Karpas-422 (cell line): ENCODE data around the gene ERBB4. TPM values are rescaled to one million over a fixed set of nuclear protein-coding genes. Genes with fewer than 3 reads are reported as not detected.

Source experiments
- DNase-seq: peaks from one replicate; pipeline ENCODE4 v3.0.0-alpha.2; 2015
- H2AFZ ChIP-seq: fragments of 200-600 bp; sonication (generic); 2 replicates; pipeline ENCODE4 v1.6.1; 2014; ENCODE audit warnings: antibody characterized with exemption, low read length, mixed read lengths
- H3K27ac ChIP-seq: fragments of 200-600 bp; sonication (generic); 2 replicates; pipeline ENCODE4 v1.5.1; 2014; ENCODE audit warnings: mild to moderate bottlenecking, low read length, moderate library complexity
- H3K27me3 ChIP-seq: fragments of 200-600 bp; sonication (generic); 2 replicates; pipeline ENCODE4 v1.6.1; 2014; ENCODE audit warnings: low read length, mixed read lengths
- H3K36me3 ChIP-seq: fragments of 200-600 bp; sonication (generic); 2 replicates; pipeline ENCODE4 v1.6.1; 2014; ENCODE audit warnings: low read length, mixed read lengths; ENCODE audit not compliant: insufficient read depth
- H3K4me1 ChIP-seq: fragments of 200-600 bp; sonication (generic); 2 replicates; pipeline ENCODE4 v1.6.1; 2014; ENCODE audit warnings: mild to moderate bottlenecking, low read length, mixed read lengths
- H3K4me2 ChIP-seq: fragments of 200-600 bp; sonication (generic); 2 replicates; pipeline ENCODE4 v1.6.1; 2014; ENCODE audit warnings: low read length, low read depth, mild to moderate bottlenecking; ENCODE audit not compliant: poor library complexity, severe bottlenecking
- H3K4me3 ChIP-seq: fragments of 200-600 bp; sonication (generic); 2 replicates; pipeline ENCODE4 v1.5.1; 2014; ENCODE audit warnings: mild to moderate bottlenecking, antibody characterized with exemption, low read length, mixed read lengths
- H3K79me2 ChIP-seq: fragments of 200-600 bp; sonication (generic); 2 replicates; pipeline ENCODE4 v1.6.1; 2014; ENCODE audit warnings: mild to moderate bottlenecking, low read length, mixed read lengths
- H3K9ac ChIP-seq: fragments of 200-600 bp; sonication (generic); 2 replicates; pipeline ENCODE4 v1.6.0; 2014; ENCODE audit warnings: low read length
- H3K9me2 ChIP-seq: fragments of 200-600 bp; sonication (generic), shearing (Covaris generic); replicated peaks from 2 replicates; pipeline ENCODE4 v1.6.0; 2014; ENCODE audit warnings: mild to moderate bottlenecking, low read length, moderate library complexity; ENCODE audit not compliant: insufficient read depth
- H3K9me3 ChIP-seq: fragments of 300-700, 200-600 bp; sonication (generic); 2 replicates; pipeline ENCODE4 v1.6.1; 2014; ENCODE audit warnings: low read length, mixed read lengths
- H4K20me1 ChIP-seq: fragments of 200-600 bp; sonication (generic); 2 replicates; pipeline ENCODE4 v1.6.1; 2014; ENCODE audit warnings: mild to moderate bottlenecking, antibody characterized with exemption, low read length, low read depth; ENCODE audit not compliant: insufficient read depth
- total RNA-seq: library from RNA; depleted of rRNA; stranded (reverse); fragments of >200 nt; shearing (Covaris generic); gene quantifications from 2 replicates; pipeline ENCODE4 v1.2.3, GENCODE V29; 2014; ENCODE audit warnings: low replicate concordance

The ERBB4 gene
- total RNA-seq, 1 experiment from 2014 or later = not detected

DNA sequence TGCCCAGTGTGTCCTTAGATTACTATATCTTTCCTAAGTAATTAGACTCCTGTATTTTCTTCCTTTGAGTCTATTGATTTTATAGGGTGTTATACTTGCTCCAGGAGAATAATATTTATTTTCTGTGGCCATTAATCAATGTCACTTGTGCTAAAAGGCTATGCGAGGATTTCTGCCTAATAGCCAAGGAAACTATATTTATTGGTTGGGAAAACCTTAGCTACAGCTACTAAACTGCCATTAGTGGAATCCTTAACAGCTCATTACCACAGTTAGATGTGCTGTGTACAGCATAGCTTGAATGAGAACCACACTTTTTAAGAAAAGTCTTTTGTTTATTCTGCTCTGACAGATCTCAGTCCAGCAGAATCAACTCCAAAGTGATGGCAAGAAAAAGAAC, 537.3 kb downstream of the ERBB4 start:
- DNase-seq = no peak
- Histone ChIP-seq H3K79me2 (no peaks in the 10 kb centered on the region), H3K4me1 (no peaks in the 10 kb centered on the region), H3K27ac (no peak overlapping the region), H3K9me3 (peaks cover 14% of the 10 kb centered on the region), H3K27me3 (no peaks in the 10 kb centered on the region), H3K9me2 (no peaks in the 10 kb centered on the region), H2AFZ (no peak overlapping the region), H4K20me1 (no peaks in the 10 kb centered on the region), H3K4me2 (no peak overlapping the region), H3K9ac (no peak overlapping the region), H3K4me3 (no peak overlapping the region), H3K36me3 (no peaks in the 10 kb centered on the region)

DNA sequence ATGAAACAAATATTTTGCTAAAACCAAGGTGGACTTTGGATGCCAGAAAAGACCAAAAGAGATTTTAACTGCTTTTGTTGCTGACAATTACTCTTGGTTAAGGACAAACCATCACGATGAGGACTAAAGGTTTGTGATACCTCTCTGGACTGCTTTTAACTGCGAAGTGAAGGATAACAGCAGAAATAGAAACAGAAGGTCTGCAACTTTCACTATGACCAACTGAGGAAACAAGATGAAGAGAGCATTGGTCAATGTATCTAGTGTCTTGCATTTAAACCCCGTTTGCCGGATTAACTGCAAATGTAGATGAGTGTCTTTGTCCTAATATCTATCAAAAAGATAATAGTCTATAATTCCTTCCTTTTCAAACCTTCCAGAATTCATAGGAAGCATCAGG, 541.7 kb downstream of the ERBB4 start:
- Histone ChIP-seq H3K4me3 (no peak overlapping the region), H3K9me3 (peaks cover 17% of the 10 kb centered on the region), H3K4me1 (no peaks in the 10 kb centered on the region), H3K9me2 (no peaks in the 10 kb centered on the region), H2AFZ (no peak overlapping the region), H3K27ac (no peak overlapping the region), H3K36me3 (no peaks in the 10 kb centered on the region), H3K27me3 (no peaks in the 10 kb centered on the region), H3K9ac (no peak overlapping the region), H3K79me2 (no peaks in the 10 kb centered on the region), H4K20me1 (no peaks in the 10 kb centered on the region), H3K4me2 (no peak overlapping the region)
- DNase-seq = no peak

DNA sequence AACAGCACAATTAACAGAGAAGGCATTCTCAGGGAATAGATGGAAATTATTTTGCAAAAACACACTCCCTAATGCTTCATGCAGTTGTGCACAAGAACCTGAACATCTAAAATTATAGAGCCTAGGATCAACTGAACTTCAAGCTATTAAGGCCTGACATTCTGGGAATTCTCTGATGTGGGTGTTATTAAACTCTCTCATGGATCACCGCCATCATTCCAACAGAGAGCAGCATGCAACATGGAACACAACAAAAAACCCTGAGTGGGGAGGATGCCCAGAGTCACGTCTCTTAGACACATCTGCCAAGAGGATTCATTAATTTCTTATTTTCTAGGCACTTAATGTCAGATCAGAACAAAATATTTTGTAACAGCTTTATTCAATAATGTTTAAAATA, 543.8 kb downstream of the ERBB4 start:
- H2AFZ ChIP-seq = no peak overlapping the region
- H3K9me3 ChIP-seq = peaks cover 9% of the 10 kb centered on the region; the same call in 1 of the 2 replicates
- no peaks in the 10 kb centered on the region for H4K20me1 ChIP-seq
- no peaks in the 10 kb centered on the region for H3K79me2 ChIP-seq
- no peak overlapping the region for H3K27ac ChIP-seq
- no peak for DNase-seq
- no peak overlapping the region for H3K4me3 ChIP-seq
- no peaks in the 10 kb centered on the region for H3K36me3 ChIP-seq
- H3K9ac ChIP-seq = no peak overlapping the region
- no peaks in the 10 kb centered on the region for H3K27me3 ChIP-seq
- no peaks in the 10 kb centered on the region for H3K4me1 ChIP-seq
- no peaks in the 10 kb centered on the region for H3K9me2 ChIP-seq
- no peak overlapping the region for H3K4me2 ChIP-seq

DNA sequence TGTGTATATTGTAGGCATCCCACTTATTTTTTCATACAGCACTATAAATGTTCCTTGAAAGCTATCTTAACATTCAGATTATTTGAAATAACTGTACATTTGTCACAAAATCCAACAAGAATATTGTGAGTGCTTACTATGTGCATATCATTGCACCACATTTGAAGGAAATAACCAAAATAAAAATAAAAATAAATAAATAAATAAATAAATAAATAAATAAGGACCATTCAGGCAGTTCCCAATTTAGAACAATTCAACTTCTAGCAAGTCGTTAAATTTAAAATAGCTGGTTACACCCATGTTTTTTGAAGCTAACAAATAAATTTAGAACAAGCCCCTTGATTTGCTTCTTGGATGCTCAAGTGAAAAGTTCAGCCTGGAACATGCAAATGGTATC, 548.3 kb downstream of the ERBB4 start:
- H3K9me3 ChIP-seq = peaks cover 14% of the 10 kb centered on the region; the same call in 1 of the 2 replicates
- H2AFZ ChIP-seq = no peak overlapping the region
- H3K4me3 ChIP-seq = no peak overlapping the region
- no peaks in the 10 kb centered on the region for H3K27me3 ChIP-seq
- H3K36me3 ChIP-seq = no peaks in the 10 kb centered on the region
- H3K9me2 ChIP-seq = no peaks in the 10 kb centered on the region
- no peak for DNase-seq
- H4K20me1 ChIP-seq = no peaks in the 10 kb centered on the region
- H3K27ac ChIP-seq = no peak overlapping the region
- H3K79me2 ChIP-seq = no peaks in the 10 kb centered on the region
- no peaks in the 10 kb centered on the region for H3K4me1 ChIP-seq
- no peak overlapping the region for H3K9ac ChIP-seq
- H3K4me2 ChIP-seq = no peak overlapping the region

DNA sequence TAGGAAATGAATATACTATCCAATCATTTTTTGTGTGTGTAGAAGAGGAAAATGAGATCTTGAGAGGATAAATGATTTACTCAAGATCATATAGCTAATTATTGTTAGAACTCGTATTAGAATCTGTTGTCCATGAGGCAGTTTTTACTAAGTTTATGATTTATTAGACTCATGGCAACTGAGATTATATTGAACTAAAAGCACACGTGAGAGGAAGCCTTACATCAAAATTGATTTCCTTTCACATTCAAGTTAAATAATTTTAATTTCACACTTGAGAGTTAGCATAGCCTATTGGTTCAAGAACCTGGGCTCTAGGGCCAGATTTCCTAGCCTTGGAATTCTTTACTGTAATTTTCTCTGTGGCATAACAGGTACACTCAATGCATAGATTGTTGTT, 552.3 kb downstream of the ERBB4 start:
- Histone ChIP-seq H3K4me3 (no peak overlapping the region), H3K9me2 (no peaks in the 10 kb centered on the region), H3K4me2 (no peak overlapping the region), H3K79me2 (no peaks in the 10 kb centered on the region), H3K27ac (no peak overlapping the region), H3K27me3 (no peaks in the 10 kb centered on the region), H2AFZ (no peak overlapping the region), H3K9ac (no peak overlapping the region), H4K20me1 (no peaks in the 10 kb centered on the region), H3K9me3 (peaks cover 16% of the 10 kb centered on the region; the same call in 1 of the 2 replicates), H3K4me1 (no peaks in the 10 kb centered on the region), H3K36me3 (no peaks in the 10 kb centered on the region)
- DNase-seq = no peak

DNA sequence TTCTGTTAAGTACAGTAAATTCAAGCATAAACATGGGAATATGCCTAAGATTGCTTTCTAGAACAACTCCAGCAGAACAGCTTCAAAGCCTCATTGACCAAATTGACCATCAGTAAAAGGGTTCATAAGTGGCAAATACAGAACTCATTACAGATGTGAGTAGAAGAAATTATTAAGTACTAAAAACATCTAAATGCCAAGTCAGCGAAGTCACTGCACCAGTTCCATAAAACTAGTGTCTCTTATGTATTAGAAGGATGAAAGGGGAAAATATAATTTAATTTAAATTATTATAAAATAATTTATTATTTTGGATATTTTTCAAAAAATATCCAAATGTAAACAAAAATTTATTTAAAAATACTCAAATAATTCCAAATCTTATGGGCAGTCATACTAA, 553.2 kb downstream of the ERBB4 start:
- no peak overlapping the region for H3K27ac ChIP-seq
- no peaks in the 10 kb centered on the region for H3K9me2 ChIP-seq
- no peaks in the 10 kb centered on the region for H3K4me1 ChIP-seq
- no peak overlapping the region for H2AFZ ChIP-seq
- no peaks in the 10 kb centered on the region for H3K79me2 ChIP-seq
- no peak overlapping the region for H3K9ac ChIP-seq
- no peaks in the 10 kb centered on the region for H3K36me3 ChIP-seq
- no peak for DNase-seq
- H3K4me3 ChIP-seq = no peak overlapping the region
- peaks cover 22% of the 10 kb centered on the region; the same call in 1 of the 2 replicates for H3K9me3 ChIP-seq
- no peaks in the 10 kb centered on the region for H3K27me3 ChIP-seq
- H4K20me1 ChIP-seq = no peaks in the 10 kb centered on the region
- no peak overlapping the region for H3K4me2 ChIP-seq

DNA sequence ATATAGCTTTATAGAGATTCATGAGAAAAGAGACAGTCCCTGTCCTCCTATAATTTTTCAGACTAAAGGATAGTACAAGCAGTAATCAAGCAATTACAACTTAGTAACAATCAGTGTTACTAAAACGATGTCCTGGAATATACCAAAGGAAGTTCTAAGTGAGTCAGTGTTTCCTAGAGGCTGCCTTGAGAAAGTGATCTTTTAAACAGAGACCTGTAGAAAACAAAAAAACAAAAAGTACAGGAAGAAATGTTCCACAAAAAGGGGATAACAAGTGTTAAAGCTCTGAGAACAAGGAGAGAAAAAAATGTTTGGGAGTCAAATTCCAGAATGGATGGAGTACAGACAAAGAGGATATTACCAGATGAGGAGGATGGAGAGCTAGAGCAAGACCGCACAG, 556.4 kb downstream of the ERBB4 start:
- H3K36me3 ChIP-seq = no peaks in the 10 kb centered on the region

DNA sequence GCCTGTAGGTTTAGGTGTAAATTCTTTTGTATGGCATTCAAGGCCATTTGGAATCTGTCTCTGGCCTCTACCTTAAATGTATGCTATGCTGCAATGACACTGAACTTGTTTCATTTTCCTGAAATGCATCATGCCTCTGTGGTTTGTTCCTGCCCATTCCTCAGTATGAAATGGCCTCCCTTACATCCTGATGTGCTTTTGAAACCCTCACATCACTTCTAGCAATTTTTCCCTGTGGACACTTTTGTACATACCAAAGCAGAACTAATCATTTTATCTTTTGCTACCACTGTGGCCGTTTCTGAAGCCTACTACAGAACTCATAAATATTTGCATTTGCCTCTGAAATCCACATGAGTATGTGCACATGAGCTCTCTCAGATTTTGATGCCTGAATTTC, 557.2 kb downstream of the ERBB4 start:
- Histone ChIP-seq H3K4me2 (no peak overlapping the region), H3K79me2 (no peaks in the 10 kb centered on the region), H3K27ac (no peak overlapping the region), H3K9me3 (peaks cover 19% of the 10 kb centered on the region; the same call in 1 of the 2 replicates), H2AFZ (no peak overlapping the region), H4K20me1 (no peaks in the 10 kb centered on the region), H3K4me3 (no peak overlapping the region), H3K36me3 (no peaks in the 10 kb centered on the region), H3K27me3 (no peaks in the 10 kb centered on the region), H3K4me1 (no peaks in the 10 kb centered on the region), H3K9me2 (no peaks in the 10 kb centered on the region), H3K9ac (no peak overlapping the region)
- DNase-seq = no peak

More for the DNA sequence above, 556.4 kb downstream of the ERBB4 start:
- no peak for DNase-seq
- no peak overlapping the region for H3K27ac ChIP-seq
- H3K4me1 ChIP-seq = no peaks in the 10 kb centered on the region
- H3K9me2 ChIP-seq = no peaks in the 10 kb centered on the region
- H4K20me1 ChIP-seq = no peaks in the 10 kb centered on the region
- no peak overlapping the region for H2AFZ ChIP-seq
- H3K4me2 ChIP-seq = no peak overlapping the region
- H3K9me3 ChIP-seq = peaks cover 15% of the 10 kb centered on the region; the same call in 1 of the 2 replicates
- no peak overlapping the region for H3K9ac ChIP-seq
- no peak overlapping the region for H3K4me3 ChIP-seq
- no peaks in the 10 kb centered on the region for H3K79me2 ChIP-seq
- no peaks in the 10 kb centered on the region for H3K27me3 ChIP-seq

DNA sequence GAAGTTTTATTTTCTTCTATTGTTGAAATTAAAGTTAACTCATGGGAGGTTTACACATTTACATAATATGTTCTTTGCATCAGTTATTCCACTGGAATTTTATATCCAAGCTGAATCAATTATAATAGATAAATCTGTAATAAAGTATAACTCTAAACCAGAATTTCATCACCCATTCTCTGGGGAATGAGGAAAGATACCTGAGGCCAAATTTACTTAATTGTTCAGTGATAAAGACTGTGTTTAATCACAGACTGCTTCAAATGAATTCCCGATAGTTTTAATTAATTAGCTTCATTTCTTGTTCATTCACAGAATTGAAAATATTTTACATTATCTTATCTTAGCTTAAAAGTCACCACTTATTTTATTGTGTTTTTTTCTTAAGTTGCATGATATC, 562.5 kb downstream of the ERBB4 start:
- Histone ChIP-seq H2AFZ (no peak overlapping the region), H3K4me2 (no peak overlapping the region), H3K9me2 (no peaks in the 10 kb centered on the region), H4K20me1 (no peaks in the 10 kb centered on the region), H3K79me2 (no peaks in the 10 kb centered on the region), H3K9me3 (peaks cover 15% of the 10 kb centered on the region), H3K4me1 (no peaks in the 10 kb centered on the region), H3K27me3 (no peaks in the 10 kb centered on the region), H3K36me3 (no peaks in the 10 kb centered on the region), H3K4me3 (no peak overlapping the region), H3K9ac (no peak overlapping the region), H3K27ac (no peak overlapping the region)
- DNase-seq = no peak
